ENCODE measurements around the gene PSMC3.

DNA sequence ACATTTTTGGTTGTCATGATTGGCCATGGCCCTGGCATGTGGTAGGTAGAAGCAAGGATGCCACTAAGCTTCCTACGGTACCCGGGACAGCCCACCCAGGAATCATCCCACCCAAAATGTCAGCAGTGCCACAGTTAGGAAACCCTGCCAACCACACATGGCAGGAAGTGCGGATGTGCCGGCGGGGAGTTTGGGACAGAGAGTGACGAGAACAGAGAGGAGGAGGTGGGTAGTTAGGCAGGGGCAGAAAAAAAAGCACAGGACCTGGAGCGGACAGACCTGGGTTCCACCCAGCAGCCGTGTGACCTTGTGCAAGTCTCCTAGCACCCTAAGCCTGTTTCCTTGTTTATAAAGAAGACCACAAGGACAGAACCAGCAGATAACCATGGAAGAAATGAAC, 51.2 kb downstream of the PSMC3 start:
- TF ChIP-seq POLR2A (IDR thresholded peaks at IDR 0.05) (no peak), POLR2AphosphoS5 (IDR thresholded peaks at IDR 0.05) (no peak)
- TF ChIP-seq, protein P1, sequence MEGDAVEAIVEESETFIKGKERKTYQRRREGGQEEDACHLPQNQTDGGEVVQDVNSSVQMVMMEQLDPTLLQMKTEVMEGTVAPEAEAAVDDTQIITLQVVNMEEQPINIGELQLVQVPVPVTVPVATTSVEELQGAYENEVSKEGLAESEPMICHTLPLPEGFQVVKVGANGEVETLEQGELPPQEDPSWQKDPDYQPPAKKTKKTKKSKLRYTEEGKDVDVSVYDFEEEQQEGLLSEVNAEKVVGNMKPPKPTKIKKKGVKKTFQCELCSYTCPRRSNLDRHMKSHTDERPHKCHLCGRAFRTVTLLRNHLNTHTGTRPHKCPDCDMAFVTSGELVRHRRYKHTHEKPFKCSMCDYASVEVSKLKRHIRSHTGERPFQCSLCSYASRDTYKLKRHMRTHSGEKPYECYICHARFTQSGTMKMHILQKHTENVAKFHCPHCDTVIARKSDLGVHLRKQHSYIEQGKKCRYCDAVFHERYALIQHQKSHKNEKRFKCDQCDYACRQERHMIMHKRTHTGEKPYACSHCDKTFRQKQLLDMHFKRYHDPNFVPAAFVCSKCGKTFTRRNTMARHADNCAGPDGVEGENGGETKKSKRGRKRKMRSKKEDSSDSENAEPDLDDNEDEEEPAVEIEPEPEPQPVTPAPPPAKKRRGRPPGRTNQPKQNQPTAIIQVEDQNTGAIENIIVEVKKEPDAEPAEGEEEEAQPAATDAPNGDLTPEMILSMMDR (IDR thresholded peaks at IDR 0.05) = no peak

Measured in stomach (tissue), 4 donors.